Activated CD4-positive, CD25-positive, alpha-beta regulatory T cell treated with anti-CD3 and anti-CD28 coated beads, Interleukin-2, amount 50 U/mL, for 16 hours (primary cell): ENCODE results near the gene GRN.
"Not testable (repeated sequence)": the region's sequence is repeated elsewhere in the genome, so short reads cannot be mapped to it uniquely, and the experiment has no call there.

Experiments
- DNase-seq: peaks from one replicate; pipeline ENCODE4 v3.0.0-alpha.2; 2020; ENCODE audit warnings: low read depth, low spot score

The GRN gene

DNA sequence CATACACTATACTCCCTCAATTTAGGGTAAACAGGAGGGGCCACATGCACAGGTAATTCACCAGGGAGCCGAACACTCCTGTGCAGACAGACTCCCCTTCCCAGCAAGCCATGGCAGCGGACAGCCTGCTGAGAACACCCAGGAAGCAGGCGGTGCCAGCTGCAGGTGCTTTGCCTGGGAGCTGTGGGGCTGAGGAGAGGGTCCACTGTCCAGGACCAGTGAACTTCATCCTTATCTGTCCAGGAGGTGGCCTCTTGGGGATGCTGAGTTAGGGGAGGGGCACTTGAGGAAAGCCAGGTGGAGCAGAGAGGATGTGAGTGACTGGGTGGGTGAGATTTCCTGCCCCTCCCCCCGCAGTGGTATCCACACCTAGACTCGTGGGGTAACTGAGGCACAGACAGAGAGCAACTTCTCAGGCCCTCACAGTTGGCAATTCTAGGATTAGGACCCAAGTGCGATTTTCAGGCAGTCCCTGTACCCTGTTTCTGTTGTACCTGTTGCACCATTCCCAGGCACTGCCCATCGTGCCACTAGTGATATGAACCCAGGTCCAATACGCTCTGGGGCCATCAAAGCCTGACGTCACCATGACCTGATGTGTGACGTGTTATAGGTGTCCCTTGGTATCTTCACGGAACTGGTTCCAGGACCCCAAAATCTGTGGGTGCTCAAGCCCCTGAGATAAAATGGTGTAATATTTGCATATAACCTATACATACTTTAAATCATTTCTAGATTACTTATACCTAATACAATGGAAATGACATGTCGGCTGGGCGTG lies 1.2 kb downstream of the GRN start:
- DNase-seq: no peak

DNA sequence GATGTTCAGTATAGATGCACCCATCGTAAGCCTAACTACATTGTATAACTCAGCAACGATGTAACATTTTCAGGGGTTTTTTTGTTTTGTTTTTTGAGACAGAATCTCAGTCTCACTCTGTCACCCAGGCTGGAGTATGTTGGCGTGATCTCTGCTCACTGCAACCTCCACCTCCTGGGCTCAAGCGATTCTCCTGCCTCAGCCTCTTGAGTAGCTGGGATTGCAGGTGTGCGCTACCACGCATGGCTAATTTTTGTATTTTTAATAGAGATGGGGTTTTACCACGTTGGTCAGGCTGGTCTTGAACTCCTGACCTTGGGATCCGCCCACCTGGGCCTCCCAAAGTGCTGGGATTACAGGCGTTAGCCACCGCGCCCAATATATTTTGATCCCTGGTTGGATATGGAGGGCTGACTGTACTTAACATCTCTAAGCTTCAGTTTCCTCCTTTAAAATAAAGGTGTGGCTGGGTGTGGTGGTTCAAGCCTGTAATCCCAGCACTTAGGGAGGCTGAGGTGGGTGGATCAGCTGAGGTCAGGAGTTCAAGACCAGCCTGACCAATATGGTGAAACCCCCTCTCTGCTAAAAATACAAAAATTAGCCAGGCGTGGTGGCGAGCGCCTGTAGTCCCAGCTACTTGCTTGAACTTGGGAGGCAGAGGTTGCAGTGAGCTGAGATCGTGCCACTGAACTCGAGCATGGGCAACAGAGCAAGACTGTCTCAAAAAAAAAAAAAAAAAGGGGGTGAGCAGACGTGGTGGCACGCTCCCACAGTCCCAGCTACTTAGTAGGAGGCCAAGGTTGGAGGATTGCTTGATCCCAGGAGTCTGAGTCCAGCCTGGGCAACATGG lies 2.3 kb downstream of the GRN start:
- DNase-seq: not testable (repeated sequence)

DNA sequence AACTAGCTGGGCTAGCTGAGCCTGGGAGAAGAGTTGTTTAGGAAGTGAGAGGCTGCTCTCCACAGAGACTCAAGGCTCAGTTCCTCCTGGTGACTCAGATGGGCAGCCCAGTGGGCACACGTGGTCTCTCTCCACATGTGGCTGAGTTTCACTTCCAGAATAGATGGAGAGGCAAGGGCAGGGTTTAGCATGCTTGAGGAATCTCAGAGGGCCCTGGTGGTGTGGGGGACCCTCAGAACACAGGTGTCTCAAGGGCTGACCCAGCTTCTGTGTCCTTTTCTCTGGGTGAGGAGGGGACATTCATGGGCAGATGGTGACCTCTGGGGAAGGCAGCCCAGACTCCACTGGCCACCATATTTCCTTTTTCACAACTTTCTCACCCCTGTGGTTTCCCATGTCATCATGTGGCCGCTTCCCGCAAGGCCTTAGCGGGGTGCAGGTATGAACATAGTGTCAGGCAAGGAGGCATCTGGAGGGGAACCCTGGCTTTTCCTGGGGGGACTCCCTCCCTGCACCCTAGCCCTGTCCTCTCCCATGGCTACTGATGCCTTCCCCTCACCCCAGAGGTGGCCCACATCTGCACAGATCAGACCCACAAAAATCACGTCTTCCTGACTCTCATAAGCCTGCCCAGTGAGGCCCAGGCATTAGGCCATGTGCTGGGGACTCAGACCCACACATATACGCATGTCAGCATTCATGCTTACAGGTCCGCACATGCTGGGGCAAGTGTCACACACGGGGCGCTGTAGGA lies 3.3 kb downstream of the GRN start:
- DNase-seq: no peak

DNA sequence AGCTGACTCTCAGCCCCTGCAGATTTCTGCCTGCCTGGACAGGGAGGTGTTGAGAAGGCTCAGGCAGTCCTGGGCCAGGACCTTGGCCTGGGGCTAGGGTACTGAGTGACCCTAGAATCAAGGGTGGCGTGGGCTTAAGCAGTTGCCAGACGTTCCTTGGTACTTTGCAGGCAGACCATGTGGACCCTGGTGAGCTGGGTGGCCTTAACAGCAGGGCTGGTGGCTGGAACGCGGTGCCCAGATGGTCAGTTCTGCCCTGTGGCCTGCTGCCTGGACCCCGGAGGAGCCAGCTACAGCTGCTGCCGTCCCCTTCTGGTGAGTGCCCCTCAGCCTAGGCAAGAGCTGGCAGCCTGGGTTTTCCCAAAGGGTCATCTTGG lies 3.9 kb downstream of the GRN start:
- DNase-seq: no peak

DNA sequence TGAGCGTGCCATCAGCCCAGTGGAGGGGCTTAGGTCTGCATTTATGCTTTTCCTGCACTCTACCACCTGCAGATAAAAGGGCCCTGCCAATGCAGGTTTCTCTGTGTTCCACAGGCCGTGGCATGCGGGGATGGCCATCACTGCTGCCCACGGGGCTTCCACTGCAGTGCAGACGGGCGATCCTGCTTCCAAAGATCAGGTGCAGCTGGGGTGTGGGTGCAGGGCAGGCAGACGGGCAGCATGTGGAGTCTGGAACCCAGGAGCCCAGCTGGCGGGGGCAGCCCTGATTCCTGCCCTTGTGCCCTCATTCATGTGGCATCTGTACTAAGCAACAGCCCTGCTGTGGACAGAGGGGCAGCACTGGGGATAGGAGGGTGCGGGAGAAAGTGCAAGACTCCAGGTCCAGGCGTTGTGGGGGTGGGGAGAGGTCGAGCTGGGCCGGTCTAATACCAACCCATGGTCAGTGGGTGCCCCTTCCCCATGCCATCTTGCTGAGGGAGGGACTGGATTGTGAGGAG lies 4.5 kb downstream of the GRN start:
- no peak for DNase-seq

DNA sequence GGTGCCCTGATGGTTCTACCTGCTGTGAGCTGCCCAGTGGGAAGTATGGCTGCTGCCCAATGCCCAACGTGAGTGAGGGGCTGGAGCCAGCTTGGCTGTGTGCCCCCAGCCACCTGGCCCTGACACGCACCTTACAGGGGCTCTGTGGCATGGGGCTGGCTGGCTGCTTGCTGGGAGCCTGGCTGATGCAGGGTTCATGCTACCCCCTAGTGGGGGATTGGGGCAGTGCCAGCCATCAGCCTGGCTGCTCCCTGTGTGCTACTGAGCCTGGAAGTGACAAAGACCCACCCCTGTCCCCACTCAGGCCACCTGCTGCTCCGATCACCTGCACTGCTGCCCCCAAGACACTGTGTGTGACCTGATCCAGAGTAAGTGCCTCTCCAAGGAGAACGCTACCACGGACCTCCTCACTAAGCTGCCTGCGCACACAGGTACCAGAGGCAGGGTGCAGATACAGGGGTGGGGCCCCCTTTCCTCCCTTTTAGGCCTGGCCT lies 5.7 kb downstream of the GRN start:
- peak; percentile 47 for DNase-seq

DNA sequence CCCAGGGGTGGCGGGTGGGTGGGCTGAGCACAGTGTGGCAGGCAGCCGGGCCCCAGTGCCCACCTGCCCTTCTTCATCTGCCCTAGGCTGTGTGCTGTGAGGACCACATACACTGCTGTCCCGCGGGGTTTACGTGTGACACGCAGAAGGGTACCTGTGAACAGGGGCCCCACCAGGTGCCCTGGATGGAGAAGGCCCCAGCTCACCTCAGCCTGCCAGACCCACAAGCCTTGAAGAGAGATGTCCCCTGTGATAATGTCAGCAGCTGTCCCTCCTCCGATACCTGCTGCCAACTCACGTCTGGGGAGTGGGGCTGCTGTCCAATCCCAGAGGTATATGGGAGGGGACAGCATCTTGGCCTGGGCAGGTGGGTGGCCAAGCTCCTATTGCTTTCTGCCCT lies 6.4 kb downstream of the GRN start:
- no peak for DNase-seq

DNA sequence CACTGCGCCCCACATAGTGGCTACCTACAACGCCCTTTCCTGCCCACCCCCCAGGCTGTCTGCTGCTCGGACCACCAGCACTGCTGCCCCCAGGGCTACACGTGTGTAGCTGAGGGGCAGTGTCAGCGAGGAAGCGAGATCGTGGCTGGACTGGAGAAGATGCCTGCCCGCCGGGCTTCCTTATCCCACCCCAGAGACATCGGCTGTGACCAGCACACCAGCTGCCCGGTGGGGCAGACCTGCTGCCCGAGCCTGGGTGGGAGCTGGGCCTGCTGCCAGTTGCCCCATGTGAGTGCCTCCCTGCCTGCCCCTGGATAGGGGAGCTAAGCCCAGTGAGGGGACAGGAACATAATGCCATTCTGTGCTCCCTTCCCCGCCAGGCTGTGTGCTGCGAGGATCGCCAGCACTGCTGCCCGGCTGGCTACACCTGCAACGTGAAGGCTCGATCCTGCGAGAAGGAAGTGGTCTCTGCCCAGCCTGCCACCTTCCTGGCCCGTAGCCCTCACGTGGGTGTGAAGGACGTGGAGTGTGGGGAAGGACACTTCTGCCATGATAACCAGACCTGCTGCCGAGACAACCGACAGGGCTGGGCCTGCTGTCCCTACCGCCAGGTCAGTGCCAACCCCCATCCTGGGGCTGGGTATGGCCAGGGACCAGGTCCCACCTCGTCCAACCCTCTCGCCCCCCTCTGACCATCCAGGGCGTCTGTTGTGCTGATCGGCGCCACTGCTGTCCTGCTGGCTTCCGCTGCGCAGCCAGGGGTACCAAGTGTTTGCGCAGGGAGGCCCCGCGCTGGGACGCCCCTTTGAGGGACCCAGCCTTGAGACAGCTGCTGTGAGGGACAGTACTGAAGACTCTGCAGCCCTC lies 7.1 kb downstream of the GRN start:
- no peak for DNase-seq

DNA sequence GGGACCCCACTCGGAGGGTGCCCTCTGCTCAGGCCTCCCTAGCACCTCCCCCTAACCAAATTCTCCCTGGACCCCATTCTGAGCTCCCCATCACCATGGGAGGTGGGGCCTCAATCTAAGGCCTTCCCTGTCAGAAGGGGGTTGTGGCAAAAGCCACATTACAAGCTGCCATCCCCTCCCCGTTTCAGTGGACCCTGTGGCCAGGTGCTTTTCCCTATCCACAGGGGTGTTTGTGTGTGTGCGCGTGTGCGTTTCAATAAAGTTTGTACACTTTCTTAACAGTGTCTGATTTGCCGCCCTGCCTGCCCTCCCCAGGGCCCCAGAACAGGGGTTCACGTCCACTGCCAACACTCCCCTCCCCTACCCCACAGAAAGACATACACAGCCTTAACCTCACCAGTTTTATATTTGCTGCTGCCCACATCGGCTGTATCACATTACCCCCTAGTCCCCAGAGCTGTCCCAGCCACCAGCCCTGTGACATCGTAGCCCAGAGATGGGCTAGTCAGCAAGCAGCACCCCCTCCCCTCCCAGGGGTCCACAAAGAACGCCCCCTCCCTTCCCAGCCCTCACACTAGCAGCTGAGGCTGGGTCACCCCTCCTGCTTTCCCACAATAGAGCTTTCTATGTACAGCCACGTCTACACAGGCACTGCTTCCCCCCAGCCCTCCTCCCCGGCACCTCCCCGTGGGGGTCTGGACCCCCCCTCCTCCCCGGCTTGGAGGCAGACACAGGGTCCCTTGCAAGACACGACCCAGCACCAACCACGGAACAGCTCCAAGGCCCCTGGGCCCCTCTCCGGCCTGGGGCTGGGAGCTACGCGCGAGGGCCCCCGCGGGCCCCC lies 7.9 kb downstream of the GRN start:
- DNase-seq: no peak

DNA sequence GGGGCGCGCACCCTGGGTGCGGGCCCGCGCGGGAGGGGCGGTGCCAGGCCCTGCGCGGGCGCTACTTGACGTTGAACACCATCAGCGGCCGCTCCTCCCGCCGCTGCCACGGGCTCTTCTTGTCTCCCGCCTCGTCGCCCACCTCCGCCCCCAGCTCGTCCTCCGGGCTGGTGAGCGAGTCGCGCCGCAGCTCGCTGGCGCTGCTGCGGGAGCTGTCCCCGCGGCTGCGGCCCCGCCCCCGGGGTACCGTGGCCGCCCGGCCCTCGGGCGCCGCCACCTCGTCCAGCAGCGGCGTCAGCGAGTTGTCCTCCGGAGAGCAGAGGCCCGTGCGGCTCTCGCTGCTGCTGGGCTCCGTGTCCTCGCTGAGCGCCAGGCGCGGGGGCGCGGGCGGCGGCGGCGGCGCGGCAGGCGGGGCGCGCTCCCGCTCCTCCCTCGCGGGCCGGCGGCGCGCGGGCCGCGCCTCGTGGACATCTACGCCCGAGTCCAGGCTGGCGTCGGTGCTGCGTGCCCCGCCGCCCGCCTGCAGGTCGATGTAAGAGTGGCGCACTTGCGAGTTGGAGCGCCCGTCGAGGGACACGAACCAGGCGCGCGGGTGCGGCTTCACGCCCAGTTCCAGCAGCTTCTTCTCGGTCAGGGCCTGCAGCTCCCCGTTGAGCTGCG lies 8.7 kb downstream of the GRN start:
- no peak for DNase-seq

DNA sequence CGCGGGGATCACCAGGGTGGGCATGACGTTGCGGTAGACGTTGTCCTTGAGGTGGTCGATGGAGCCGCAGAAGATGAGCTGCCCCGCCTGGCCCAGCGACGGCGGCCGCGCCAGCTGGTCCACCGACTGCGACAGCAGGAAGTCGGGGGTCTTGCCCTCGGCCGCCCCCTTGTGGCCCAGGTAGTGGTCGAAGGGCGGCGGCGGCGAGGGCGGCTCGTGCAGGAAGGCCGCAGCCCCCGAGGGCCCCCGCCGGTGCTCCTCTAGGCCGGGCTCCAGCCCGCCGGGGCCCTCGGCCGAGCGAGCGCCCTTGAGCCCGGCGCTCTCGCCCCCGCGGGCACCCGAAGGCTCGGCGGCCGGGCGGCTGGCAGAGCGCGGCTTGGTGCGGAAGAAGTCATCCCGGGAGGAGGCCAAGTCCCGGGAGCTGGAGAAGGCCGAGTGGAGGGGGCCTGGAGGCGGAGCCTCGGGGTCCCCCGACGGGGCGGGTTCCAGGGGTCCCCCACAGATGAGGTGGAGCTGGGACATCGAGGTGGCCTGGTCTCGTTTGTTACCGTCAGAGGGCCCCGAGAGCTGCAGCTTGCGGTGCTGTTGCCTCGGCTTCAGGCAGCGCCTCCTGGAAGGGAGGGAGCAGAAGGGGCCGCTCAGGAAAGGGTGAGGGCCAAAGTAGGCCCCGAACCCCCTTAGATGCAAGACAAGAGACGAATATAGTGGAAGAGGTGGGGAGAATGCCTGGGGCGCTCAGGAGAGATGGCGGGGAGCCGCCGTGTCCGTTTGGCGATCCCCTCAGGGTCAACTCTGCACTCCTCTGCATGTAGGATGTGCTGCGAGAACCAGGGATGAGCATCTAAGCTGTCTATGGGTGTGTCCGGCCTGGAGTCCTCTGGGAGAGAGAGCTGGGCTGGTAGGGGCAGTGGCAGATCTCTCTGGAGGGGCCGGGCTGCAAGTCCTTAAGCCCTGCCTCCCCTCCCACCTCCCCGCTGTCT lies 9.8 kb downstream of the GRN start:
- no peak for DNase-seq

DNA sequence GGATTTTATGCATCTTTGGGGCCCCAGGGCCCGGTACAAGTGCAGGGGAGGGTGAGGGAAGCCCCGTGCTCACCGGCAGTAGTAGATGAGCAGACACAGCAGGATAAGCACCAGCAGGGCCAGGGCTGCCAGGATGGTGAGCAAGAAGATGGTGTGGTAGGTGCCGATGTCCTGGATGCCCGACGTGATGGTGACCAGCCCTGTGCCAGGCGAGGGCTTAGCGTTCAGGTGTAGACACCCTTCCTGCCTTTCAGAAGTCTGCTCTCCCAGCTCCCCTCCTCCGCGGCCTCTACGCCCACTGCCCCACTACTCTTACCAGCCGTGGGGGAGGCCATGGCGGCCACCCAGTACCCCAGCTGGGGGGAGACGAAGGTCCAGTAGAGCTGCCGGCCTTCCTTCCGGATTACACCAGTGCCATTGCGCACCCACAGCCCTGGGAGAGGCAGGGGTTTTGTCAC lies 10.6 kb downstream of the GRN start:
- DNase-seq: no peak

DNA sequence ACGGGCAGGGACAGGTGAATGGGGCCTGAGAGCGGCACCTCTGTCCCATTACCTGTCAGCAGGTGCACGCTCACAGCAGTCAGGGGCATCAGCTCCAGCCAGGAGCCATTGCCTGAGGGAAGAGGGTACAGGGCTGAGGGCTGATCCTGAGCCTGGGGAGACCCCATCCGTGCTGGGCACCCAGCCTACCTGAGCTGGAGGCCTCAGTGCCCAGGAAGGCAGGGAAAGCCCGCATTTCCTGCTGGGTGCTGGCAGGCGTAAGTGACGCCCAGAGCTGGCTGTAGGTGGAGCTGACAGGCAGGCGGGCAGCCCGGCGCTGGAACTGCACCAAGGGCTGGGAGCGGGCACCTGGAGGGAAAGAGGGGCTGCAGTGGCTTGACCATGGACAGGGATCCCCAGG lies 11.1 kb downstream of the GRN start:
- no peak for DNase-seq

DNA sequence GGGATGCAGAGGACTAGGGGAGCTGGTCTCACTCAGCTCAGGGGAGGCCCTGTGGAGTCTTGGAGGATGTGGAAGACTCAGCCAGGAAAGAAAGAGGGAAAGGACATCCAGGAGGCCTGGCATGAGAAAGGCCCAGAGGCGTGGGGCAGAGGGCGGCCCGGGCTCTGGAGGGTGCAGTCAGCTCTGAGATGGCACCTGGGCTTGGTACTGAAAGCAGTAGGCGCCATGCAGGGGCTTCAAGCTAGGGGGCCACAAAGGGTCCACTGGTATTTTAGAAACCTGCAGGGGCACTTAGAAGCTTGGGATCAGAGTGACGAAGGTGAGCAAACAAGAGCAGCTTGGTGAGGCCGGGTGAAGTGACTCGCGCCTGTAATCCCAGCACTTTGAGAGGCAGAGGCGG lies 13.0 kb downstream of the GRN start:
- DNase-seq: no peak

DNA sequence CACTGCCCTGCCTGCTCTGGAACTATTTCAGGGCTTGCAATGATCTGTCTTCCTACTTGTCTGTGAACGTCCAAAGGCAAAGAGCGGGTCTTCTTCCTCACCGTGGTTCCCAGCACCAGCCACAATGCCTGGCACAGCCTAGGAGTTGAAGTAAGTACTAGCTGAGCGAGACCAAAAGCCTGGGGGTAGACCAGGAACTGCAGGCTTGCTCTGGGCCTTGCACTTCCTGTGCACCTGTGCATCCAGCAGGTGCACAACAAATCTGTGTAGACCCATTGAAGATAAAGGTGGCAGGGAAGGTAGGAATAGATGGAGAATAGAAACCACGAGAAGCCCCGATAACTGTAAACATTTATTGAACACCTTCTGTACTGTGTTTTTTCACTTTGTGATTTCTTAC lies 13.9 kb downstream of the GRN start:
- DNase-seq: no peak

DNA sequence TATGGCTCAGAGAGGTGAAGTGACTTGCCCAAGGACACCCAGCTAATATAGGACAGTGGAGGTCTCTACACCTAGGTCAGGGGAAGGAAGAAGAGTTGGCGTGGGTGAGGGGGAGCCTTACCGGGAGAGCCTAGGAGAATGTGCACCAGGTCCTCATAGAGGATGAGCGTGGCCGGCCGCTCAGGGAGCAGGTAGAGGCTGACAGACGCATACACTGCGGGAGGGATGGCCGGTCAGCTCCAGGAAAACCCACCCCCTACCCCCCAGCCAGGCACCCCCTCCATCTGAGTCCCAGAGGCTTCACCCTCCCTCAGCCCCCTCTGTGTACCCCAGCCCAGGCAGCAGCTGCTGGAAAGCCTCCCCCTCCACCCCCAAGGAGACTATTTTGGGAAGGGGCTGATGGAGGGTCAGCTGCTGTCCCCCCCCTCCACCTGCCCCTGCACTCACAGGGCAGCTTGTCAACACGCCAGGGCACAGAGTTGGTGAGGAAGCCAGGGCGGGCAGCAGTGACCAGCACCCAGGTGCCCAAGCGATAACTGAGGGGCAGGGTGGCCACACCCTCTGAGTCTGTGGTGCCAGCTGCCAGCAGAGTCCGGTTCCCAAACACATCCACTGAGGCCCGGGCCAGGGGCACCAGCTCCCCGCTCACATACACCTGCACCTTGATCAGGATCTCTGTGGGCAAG lies 14.5 kb downstream of the GRN start:
- DNase-seq: no peak

DNA sequence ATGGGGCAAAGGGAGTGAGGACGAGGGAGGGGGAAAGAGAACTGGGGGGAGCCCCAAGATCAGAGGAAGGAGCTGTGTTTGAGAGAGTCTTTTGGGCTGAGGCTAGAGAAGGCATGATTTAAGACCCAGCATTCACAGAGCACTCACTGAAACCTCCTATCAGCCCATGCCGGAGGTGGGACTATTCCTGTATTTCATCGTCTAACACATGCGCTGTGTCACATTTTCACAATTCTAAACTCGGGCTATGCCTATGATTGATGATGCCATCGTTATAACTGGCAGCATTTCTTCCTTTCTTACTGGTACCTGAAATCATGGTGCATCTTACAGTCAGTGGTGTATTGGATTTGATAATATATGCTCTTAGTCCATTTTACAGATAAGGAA lies 15.0 kb downstream of the GRN start:
- DNase-seq: no peak

DNA sequence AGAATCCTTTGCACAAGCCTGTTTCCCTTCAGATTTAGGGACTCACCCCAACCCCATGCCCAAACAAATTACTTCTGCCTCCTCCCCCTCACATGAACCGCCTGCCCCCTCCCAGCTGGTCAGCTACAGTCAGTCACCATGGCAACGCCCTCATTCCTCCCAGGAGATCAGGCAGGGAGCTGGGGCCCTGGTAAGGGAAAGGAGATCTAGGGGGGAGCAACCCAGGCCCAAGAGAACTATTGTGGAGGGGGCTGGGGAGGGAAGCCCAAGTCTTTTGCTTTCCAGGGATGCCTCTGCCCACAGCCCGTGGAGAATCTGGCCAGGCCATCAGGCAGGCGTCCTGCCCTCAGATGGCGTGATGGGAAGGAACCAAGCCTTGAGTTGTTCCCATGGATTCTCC lies 15.7 kb downstream of the GRN start:
- DNase-seq: no peak
